Spleen (tissue), 7 donors: ENCODE data around the gene IL11RA.

ENCODE experiments used
- POLR2A ChIP-seq, 3 donors: fragments of 450-650 bp; IDR thresholded peaks; one replicate each; pipeline ENCODE4 v1.5.1; 2017; ENCODE audit warnings: antibody characterized with exemption in 3 of 3, mild to moderate bottlenecking in 1 of 3
- POLR2AphosphoS5 ChIP-seq, 3 donors: sonication (generic); formaldehyde crosslinking; IDR thresholded peaks; one replicate each; pipeline ENCODE4 v1.5.1; 2017; ENCODE audit warnings: antibody characterized with exemption in 3 of 3
- TF ChIP-seq, protein P1 (sequence below), 11 experiments: fragments of 200-600 bp in 7 of 11; fragments of 450-650 bp in 4 of 11; sonication (generic) in 4 of 11; IDR thresholded peaks in 8 of 11; conservative IDR thresholded peaks in 3 of 11; 1 replicate in 7 of 11; 2 replicates in 4 of 11; pipeline versions ENCODE4 v1.4.0 to v1.8.0; 2016 to 2021; ENCODE audit warnings: antibody characterized with exemption in 11 of 11, inconsistent platforms in 4 of 11, mild to moderate bottlenecking in 1 of 11
- donor health status: DM: no; HTN: no; CAD: no; lungs with moderate emphysema.
- donor health status: DM: no; HTN: no; CAD: no.
- donor health status: DM: no; HTN: no; CAD: no.

DNA sequence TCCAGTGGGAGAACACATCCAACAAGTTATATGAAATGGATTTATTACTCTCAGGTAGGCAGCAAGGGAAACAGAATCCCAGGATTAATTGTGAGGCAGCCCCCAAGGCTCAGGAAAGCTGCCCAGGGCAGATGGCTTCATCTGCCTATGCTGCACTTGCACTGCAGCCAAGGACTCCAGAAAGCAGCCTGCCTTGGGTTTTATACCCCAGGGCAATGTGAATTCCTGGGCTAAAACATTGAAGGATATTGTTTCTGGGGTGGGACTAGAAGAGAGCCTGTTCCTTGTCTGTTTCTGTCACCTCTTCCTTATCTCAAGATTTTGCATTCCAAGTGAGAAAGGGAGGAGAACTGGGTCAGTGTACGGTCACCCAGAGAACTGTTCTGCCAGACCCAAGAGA lies 19.3 kb downstream of the IL11RA start:
- TF ChIP-seq, protein P1, sequence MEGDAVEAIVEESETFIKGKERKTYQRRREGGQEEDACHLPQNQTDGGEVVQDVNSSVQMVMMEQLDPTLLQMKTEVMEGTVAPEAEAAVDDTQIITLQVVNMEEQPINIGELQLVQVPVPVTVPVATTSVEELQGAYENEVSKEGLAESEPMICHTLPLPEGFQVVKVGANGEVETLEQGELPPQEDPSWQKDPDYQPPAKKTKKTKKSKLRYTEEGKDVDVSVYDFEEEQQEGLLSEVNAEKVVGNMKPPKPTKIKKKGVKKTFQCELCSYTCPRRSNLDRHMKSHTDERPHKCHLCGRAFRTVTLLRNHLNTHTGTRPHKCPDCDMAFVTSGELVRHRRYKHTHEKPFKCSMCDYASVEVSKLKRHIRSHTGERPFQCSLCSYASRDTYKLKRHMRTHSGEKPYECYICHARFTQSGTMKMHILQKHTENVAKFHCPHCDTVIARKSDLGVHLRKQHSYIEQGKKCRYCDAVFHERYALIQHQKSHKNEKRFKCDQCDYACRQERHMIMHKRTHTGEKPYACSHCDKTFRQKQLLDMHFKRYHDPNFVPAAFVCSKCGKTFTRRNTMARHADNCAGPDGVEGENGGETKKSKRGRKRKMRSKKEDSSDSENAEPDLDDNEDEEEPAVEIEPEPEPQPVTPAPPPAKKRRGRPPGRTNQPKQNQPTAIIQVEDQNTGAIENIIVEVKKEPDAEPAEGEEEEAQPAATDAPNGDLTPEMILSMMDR (IDR thresholded peaks at IDR 0.05 in 8 of 11, conservative IDR thresholded peaks at IDR 0.05 in 3 of 11): no peak
- TF ChIP-seq POLR2A (IDR thresholded peaks at IDR 0.05) (no peak), POLR2AphosphoS5 (IDR thresholded peaks at IDR 0.05) (no peak)
